GM21423 (cell line): ENCODE results near the gene COL16A1.
A peak's percentile ranks its signal among the peaks of the same experiment; 100 is the strongest.

Experiments
- ATAC-seq: cut with Tn5 transposase; IDR thresholded peaks from one replicate; pipeline ENCODE4 v1.9.1; 2021; ENCODE audit warnings: mild to moderate bottlenecking, moderate library complexity; ENCODE audit not compliant: unreplicated experiment

The COL16A1 gene

GRCh38 chr1:31614414-31615005 lies 89.3 kb downstream of the COL16A1 start:
- no peak for ATAC-seq

- ATAC-seq, result no peak
These were observed 94.2 kb downstream of the COL16A1 start for GRCh38 chr1:31609514-31610118.

GRCh38 chr1:31607360-31607759 lies 96.5 kb downstream of the COL16A1 start:
- ATAC-seq, result no peak

- peak; percentile 93 for ATAC-seq
These were observed 97.8 kb downstream of the COL16A1 start for GRCh38 chr1:31605908-31606427.
